Measurements from ENCODE around the gene TXNDC15. TPM values are rescaled to one million over a fixed set of nuclear protein-coding genes. Genes with fewer than 3 reads are reported as not detected.

The TXNDC15 gene
- total and polyA plus RNA-seq, 2 of the 13 experiments (the other 11 are each of a cell fraction or from before 2014, with no cell fraction given): 22.2 to 49.9 TPM

DNA sequence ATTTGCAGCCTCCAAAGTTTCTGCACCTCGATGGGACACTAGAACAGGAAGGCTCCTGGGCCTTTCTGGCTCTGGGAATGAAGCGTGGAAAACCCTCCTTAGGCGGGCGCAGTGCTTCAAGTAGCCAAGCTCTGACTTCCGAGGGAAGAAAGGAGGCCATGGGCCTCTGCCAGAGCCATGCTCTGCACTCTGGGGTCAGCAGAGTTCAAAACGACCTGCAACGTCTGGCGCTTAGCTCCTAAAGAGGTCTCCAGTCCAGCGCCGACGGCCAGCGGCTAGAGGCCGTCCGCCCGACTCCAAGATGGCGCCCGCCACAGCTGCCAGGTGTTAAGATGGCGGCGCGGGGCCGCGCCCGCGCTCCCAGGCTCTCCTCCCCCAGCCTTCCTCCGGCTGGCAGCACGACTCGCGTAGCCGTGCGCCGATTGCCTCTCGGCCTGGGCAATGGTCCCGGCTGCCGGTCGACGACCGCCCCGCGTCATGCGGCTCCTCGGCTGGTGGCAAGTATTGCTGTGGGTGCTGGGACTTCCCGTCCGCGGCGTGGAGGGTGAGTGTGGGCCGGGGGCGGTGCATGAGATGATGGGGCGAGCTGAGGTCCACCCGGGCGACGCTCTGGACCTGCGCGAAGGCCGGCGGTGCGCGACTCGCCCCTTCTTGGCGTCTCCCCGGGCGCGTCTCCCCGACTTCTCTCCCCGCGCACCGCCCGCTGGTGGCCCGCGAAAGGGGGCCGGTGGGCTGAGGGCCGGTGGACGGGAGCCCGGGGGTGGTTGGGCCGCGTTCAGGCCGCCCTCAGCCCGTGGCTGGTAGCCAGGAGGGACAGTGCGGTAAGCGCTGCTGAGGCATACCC is at the start of gene TXNDC15 (continued):
- TF ChIP-seq, protein P1, sequence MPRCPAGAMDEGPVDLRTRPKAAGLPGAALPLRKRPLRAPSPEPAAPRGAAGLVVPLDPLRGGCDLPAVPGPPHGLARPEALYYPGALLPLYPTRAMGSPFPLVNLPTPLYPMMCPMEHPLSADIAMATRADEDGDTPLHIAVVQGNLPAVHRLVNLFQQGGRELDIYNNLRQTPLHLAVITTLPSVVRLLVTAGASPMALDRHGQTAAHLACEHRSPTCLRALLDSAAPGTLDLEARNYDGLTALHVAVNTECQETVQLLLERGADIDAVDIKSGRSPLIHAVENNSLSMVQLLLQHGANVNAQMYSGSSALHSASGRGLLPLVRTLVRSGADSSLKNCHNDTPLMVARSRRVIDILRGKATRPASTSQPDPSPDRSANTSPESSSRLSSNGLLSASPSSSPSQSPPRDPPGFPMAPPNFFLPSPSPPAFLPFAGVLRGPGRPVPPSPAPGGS (CRISPR knock-in tag; IDR thresholded peaks at IDR 0.05): peak; percentile 98
- TF ChIP-seq, protein P2, sequence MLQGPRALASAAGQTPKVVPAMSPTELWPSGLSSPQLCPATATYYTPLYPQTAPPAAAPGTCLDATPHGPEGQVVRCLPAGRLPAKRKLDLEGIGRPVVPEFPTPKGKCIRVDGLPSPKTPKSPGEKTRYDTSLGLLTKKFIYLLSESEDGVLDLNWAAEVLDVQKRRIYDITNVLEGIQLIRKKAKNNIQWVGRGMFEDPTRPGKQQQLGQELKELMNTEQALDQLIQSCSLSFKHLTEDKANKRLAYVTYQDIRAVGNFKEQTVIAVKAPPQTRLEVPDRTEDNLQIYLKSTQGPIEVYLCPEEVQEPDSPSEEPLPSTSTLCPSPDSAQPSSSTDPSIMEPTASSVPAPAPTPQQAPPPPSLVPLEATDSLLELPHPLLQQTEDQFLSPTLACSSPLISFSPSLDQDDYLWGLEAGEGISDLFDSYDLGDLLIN (CRISPR knock-in tag; IDR thresholded peaks at IDR 0.05; ENCODE audit: borderline replicate concordance): peak; percentile 89; the same call in 1 of the 2 replicates
- TF ChIP-seq ZNF335 (CRISPR knock-in tag; IDR thresholded peaks at IDR 0.05): peak; percentile 93
- TF ChIP-seq, protein P3, sequence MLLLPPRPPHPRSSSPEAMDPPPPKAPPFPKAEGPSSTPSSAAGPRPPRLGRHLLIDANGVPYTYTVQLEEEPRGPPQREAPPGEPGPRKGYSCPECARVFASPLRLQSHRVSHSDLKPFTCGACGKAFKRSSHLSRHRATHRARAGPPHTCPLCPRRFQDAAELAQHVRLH (CRISPR knock-in tag; IDR thresholded peaks at IDR 0.05; ENCODE audit: borderline replicate concordance, low read depth): peak; percentile 90; the same call in 1 of the 2 replicates
- TF ChIP-seq NFKBIZ (CRISPR knock-in tag; IDR thresholded peaks at IDR 0.05): no peak
- TF ChIP-seq RFX1 (IDR thresholded peaks at IDR 0.05): no peak
- no peak for TF ChIP-seq ZMYM3 (CRISPR knock-in tag; IDR thresholded peaks at IDR 0.05)
- TF ChIP-seq PTBP1 (IDR thresholded peaks at IDR 0.05; ENCODE audit: low read depth, low read length, poor library complexity, severe bottlenecking): peak; percentile 71
- peak; percentile 91 for TF ChIP-seq ZNF788 (CRISPR knock-in tag; IDR thresholded peaks at IDR 0.05; ENCODE audit: borderline replicate concordance)
- TF ChIP-seq KDM1A (CRISPR knock-in tag; IDR thresholded peaks at IDR 0.05): no peak
- peak; percentile 96 for TF ChIP-seq ZNF737 (CRISPR knock-in tag; IDR thresholded peaks at IDR 0.05; ENCODE audit: borderline replicate concordance)
- no peak for TF ChIP-seq SIX1 (CRISPR knock-in tag; IDR thresholded peaks at IDR 0.05; ENCODE audit: borderline replicate concordance)
- no peak for TF ChIP-seq POLR2AphosphoS2 (IDR thresholded peaks at IDR 0.05; ENCODE audit: low read depth, low read length)
- TF ChIP-seq, protein P4, sequence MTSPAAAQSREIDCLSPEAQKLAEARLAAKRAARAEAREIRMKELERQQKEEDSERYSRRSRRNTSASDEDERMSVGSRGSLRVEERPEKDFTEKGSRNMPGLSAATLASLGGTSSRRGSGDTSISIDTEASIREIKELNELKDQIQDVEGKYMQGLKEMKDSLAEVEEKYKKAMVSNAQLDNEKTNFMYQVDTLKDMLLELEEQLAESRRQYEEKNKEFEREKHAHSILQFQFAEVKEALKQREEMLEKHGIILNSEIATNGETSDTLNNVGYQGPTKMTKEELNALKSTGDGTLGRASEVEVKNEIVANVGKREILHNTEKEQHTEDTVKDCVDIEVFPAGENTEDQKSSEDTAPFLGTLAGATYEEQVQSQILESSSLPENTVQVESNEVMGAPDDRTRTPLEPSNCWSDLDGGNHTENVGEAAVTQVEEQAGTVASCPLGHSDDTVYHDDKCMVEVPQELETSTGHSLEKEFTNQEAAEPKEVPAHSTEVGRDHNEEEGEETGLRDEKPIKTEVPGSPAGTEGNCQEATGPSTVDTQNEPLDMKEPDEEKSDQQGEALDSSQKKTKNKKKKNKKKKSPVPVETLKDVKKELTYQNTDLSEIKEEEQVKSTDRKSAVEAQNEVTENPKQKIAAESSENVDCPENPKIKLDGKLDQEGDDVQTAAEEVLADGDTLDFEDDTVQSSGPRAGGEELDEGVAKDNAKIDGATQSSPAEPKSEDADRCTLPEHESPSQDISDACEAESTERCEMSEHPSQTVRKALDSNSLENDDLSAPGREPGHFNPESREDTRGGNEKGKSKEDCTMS (CRISPR knock-in tag; conservative IDR thresholded peaks at IDR 0.05): no peak; the same call in 1 of the 2 replicates
- TF ChIP-seq, protein P5, sequence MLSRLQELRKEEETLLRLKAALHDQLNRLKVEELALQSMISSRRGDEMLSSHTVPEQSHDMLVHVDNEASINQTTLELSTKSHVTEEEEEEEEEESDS (CRISPR knock-in tag; IDR thresholded peaks at IDR 0.05; ENCODE audit: borderline replicate concordance): no peak
- TF ChIP-seq, protein P6, sequence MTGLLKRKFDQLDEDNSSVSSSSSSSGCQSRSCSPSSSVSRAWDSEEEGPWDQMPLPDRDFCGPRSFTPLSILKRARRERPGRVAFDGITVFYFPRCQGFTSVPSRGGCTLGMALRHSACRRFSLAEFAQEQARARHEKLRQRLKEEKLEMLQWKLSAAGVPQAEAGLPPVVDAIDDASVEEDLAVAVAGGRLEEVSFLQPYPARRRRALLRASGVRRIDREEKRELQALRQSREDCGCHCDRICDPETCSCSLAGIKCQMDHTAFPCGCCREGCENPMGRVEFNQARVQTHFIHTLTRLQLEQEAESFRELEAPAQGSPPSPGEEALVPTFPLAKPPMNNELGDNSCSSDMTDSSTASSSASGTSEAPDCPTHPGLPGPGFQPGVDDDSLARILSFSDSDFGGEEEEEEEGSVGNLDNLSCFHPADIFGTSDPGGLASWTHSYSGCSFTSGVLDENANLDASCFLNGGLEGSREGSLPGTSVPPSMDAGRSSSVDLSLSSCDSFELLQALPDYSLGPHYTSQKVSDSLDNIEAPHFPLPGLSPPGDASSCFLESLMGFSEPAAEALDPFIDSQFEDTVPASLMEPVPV (CRISPR knock-in tag; IDR thresholded peaks at IDR 0.05): peak; percentile 48; the same call in 1 of the 2 replicates
- TF ChIP-seq, protein P7, sequence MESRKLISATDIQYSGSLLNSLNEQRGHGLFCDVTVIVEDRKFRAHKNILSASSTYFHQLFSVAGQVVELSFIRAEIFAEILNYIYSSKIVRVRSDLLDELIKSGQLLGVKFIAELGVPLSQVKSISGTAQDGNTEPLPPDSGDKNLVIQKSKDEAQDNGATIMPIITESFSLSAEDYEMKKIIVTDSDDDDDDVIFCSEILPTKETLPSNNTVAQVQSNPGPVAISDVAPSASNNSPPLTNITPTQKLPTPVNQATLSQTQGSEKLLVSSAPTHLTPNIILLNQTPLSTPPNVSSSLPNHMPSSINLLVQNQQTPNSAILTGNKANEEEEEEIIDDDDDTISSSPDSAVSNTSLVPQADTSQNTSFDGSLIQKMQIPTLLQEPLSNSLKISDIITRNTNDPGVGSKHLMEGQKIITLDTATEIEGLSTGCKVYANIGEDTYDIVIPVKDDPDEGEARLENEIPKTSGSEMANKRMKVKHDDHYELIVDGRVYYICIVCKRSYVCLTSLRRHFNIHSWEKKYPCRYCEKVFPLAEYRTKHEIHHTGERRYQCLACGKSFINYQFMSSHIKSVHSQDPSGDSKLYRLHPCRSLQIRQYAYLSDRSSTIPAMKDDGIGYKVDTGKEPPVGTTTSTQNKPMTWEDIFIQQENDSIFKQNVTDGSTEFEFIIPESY (CRISPR knock-in tag; IDR thresholded peaks at IDR 0.05): peak; percentile 9; the same call in 1 of the 2 replicates
- peak; percentile 89; the same call in 1 of the 2 replicates for TF ChIP-seq IRX3 (CRISPR knock-in tag; IDR thresholded peaks at IDR 0.05; ENCODE audit: borderline replicate concordance, low read depth)
- no peak; the same call in 1 of the 2 replicates for TF ChIP-seq ZMAT3 (CRISPR knock-in tag; conservative IDR thresholded peaks at IDR 0.05)

Measured in HepG2 (cell line).